T-helper 9 cell (primary cell): ENCODE results near the gene SPDYE18.
"Not testable (repeated sequence)": the region's sequence is repeated elsewhere in the genome, so short reads cannot be mapped to it uniquely, and the experiment has no call there.

Source experiments
- DNase-seq: peaks from one replicate; pipeline ENCODE4 v3.0.0-alpha.2; 2020

Gene SPDYE18

GRCh38 chr7:77005461-77006057, 56.8 kb downstream of the SPDYE18 start:
- not testable (repeated sequence) for DNase-seq

DNA sequence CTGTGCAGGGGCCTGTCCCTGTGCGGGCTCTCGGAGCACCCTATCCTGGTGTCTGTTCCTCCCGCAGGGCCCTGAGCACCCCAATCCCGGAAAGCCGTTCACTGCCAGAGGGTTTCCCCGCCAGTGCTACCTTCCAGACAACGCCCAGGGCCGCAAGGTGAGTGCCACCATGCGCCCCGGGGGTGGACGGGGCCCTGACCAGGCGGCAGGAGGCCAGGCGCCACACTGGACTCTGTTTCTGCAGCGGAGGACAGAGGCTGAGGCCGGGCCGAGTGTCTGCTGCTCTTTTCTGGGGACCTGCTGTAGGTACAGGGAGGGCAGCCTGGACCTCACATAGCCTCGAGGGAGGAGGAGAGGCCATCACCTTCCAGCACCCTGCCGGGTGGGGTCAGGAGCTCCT, 58.2 kb downstream of the SPDYE18 start:
- DNase-seq: not testable (repeated sequence)

DNA sequence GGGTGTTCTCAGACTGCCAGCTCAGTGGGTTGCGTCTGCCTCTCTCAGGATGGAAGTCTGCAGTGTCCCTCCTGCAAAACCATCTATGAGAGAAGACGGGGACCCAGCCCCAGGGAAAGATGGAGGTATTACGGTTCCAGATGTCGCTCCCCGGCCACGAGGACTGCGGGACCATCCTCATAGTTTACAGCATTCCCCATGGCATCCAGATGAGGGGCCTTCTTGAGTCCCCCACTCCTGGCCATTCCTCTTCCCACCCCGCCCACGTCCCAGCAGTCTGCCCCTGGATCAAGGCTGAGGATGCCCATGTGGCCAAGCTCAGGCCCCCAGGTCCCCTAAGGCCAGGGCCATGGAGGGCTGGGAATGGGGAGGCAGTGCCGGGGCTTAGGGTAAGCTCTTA, 59.1 kb downstream of the SPDYE18 start:
- DNase-seq: not testable (repeated sequence)

DNA sequence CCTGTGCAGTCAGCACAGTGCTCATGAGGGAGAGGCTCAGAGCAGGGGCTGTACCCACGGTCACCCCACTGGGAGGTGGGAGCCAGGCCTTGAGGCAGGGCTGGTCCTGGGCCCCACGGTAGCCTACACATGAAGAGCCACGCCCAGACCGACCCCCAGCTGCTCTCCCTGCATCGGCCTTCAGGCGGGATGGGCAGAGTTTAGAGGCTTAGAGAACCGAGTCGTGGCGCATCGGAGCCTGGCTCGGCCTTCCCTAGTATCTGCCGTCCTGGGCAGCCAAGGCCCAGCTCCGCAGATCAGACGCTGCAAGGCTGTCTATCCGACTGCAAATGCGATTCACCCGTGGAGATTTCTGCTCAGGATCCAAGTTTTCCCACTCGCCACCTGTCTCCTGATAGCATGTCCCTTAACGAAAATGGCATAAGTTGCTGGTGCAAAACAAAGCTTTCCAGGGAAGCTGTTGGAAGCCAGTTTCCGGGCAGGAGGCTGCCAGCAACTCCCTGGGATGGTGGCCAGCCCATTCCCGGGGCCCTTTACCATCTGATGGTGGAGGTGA, 59.6 kb downstream of the SPDYE18 start:
- not testable (repeated sequence) for DNase-seq

DNA sequence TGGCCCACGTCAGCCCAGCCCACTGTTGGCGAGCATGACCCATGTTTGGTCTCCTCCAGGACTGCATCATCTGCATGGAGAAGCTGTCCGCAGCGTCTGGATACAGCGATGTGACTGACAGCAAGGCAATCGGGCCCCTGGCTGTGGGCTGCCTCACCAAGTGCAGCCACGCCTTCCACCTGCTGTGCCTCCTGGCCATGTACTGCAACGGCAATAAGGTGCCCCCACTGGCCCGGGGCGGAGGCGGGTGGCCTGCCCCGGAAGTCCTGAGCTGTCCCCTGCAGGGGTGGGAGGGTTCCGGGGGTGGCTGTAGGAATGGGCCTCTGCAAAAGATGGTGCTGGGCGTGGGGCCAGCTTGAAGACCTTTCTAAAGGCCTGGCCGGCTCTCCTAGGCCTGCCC, 60.3 kb downstream of the SPDYE18 start:
- DNase-seq: not testable (repeated sequence)
